ENCODE data around the gene KIF16B.

Gene KIF16B

DNA sequence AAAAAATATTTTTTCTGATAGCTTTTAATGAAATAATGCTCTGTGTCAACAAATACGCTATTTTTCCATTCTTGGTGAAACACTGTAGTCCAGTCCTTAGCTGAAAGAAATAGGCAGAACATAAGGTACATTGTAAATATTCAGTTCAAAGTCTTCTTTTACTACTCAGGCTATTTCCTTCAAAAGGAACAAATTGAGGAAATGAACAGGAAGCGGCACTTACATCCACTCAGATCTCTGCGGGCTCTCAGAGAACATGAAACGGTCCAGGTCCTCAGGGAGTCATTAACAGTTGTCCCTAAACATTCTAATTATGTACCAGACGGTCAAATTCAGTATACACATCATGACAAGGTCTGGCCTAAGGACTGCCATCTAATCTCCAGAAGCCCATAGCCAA is 212.6 kb downstream of the KIF16B start:
- no peak for DNase-seq (ENCODE audit: low read depth)

DNA sequence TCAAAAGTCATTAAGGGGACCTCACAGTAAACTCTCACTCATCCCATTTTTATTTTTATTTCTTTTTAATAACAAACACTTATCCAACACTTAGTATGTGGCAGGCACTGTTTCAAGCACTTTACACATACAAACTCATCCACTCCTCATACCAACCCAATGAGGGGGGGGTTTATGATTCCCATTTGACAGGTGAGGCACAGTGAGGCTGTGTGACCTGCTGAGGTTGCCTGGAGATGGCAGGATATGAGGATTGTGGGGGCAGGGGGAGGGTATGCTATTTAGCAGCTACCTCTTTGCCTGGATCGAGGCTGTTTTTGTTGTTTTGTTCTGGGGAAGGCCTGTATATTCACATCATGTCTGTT is 219.8 kb downstream of the KIF16B start:
- DNase-seq (ENCODE audit: low read depth), result no peak

DNA sequence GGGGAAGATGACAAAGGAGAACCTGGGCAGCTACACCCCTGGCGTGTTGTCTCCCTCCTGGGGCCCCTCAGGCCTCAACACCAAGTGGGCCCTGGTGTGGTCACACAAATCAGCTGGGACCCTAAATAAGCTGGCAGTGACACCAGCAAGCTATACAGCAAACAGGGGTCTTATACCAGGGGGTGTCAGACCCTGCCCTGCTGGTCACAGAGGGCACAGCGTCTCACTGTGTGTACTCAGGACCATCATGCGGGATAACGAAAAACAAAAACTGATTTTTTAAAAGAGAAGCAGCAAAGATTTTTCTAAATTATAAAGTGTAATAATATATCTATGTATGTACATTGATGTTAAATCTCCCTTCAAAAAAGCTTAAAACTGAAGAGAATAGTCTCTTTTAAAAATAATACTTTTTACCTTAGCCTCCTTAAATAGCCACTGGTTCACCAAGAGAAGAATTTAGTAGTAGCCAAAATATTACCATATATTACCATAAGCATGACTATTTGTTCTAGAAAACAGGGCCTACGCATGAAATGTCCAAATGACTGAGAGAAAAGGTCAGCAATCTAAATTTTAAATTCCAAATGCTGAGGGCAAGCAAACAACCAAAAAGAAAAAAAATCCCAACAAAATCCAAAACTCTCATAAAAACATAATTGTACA is 220.4 kb downstream of the KIF16B start:
- DNase-seq (ENCODE audit: low read depth), result no peak

DNA sequence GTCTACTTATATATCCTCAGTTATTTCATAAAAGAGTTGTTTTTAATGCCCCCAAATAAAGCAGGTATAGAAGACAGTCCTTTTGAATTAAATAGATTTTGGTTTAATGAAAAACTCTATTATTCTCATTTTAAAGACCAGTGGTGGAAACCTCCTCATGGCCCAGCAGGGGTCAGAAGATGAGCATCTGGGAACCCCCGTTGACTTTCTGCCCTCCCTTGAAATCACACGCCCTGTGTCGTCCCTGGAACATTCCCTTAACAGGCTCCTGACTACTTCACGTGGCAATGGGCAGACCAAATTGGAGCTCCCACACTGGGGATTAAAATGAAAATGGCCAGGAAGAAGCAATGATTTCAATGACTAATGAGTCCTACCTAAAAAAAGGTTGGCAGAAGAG is 220.9 kb downstream of the KIF16B start:
- DNase-seq (ENCODE audit: low read depth), result no peak

- no peak for DNase-seq (ENCODE audit: low read depth)
These were observed 221.8 kb downstream of the KIF16B start for GRCh38 chr20:16351415-16351814.

GRCh38 chr20:16350465-16350864 is 222.8 kb downstream of the KIF16B start:
- no peak for DNase-seq (ENCODE audit: low read depth)

DNA sequence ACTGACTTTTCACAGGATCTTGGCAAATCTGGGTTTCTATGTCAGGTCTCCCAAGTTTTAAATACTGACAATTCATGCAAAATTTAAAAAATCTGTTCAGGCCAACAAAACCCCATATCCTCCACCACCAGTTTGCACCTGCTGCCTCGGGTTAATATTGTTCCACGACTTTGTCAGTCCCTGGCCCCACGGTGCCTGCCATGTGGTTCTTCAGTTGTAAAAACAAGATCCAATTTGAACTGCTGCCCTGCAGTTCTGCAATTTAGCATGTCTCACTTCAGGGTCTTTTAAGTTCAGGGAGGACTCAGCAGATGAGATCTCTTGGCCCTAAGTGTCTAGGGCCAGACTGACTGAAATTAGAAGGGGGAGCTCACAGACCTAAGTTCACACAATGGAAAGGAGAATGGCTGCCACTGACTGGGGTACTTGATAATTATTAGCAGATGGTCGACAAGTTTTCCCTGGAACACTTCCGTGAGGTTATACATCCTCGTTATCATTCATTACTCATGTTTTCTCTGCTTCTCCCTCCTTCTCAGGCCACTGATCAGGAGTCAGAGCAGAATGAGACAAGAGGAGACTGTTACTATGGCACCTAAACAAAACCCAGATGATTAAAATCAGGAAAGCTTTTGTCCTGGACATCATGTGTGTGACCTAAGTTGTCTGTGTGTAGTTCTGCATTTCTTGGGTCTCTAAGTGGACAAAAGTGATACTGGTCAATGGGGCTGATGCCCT is 223.6 kb downstream of the KIF16B start:
- no peak for DNase-seq (ENCODE audit: low read depth)

DNA sequence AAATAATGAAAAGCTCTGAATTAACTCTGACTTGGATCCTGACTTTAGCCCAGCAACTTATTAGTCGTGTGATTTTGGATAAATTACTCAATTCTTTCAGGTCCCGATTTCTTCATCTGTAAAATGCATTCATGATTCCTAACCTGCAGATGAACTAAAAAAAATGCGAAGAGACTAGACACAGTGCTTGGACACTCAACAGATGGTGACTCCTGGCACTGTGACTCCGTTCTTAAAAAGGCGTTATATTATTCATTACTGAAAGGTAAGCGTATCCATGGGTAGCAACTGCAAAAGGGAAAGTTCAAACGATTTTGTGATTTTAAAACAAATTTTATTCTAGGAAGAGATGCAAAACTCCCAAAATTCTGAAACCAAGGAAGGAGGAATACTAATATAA is 226.3 kb downstream of the KIF16B start:
- no peak for DNase-seq (ENCODE audit: low read depth)

DNA sequence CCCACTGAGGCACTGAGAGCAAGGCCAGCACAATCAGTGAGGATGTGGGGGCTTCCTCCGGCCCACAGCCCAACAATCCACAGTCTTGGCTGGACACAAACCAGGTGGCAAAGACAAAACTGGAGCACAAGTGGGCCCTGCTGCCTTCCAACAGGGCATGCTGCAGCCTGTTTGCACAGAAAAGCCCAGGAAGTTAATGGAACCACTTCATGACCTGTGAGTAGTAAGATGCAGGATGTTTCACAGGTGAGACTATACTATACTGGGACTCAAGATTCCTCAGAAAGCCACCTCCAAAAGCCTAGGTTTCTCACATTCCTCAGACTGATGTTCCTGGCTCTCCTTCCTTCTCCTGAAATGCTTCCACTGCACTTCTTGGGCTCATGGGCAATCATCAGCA is 235.5 kb downstream of the KIF16B start:
- DNase-seq (ENCODE audit: low read depth), result no peak

GRCh38 chr20:16327606-16328005 is 245.6 kb downstream of the KIF16B start:
- no peak for DNase-seq (ENCODE audit: low read depth)

DNA sequence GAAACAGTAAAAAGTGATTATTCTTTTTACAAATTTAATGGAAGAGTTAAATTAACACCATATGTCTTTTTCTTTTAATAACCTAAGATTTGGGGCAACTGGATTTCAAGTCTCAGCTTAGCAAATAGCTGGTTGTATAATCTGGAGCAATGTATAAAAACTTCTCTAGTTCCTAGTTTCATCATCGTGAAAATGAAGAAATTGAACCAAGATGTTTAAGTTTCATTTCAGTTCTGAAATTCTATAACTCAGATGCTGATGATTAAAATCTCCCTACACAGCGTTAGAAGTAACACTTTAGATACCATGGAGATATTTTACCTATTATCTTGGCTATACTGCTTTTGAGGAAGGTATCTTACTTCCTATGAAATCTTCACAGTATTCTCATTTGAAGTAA is 252.0 kb downstream of the KIF16B start:
- DNase-seq (ENCODE audit: low read depth), result no peak

DNA sequence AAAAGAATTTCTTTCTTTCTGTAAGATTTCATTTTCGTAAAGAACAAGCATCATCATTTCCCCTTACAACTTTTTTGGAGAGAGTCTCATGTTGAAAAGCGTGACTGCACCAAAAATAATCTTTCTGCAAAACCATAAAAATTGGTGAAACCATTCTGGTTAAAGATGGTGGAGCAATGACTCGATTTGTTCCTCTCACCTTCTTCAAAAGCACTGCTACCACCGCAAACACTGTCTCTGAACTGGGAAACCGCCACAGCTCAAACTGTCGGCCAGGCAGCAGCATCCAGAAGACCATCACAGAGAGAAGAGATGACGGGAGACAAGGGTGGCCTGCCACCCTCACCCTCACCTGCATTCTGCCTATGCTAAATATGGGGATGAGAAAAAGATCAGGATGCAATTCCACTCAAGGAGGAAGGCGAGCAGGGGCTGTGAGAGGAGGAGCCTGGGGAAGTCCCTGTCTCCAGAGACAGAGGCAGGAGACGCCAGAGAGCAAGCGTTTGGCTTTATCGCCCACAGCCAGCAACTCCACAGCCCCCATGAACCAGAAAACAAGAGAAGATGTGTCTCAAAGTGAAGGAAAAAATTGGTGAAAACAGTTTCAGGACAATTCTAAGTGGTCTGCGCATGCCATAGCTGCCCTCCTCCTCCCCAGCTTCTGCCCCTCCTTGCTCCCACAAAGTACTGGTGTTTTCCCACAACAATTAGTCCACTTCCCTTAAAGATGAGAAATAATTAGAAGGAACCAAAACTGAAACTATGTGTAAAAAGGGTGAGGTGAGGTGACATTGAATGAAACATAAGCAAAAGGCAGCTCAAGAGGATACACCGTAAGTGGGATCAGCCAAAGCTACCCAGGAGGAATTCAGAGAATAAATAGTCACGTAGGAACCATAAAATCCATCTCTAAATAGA is 255.5 kb downstream of the KIF16B start:
- DNase-seq (ENCODE audit: low read depth), result no peak

- no peak for DNase-seq (ENCODE audit: low read depth)
These were observed 256.7 kb downstream of the KIF16B start for GRCh38 chr20:16316513-16316912.

- DNase-seq (ENCODE audit: low read depth), result no peak
These were observed 258.5 kb downstream of the KIF16B start for GRCh38 chr20:16314748-16315159.

GRCh38 chr20:16314320-16314719 is 258.9 kb downstream of the KIF16B start:
- no peak for DNase-seq (ENCODE audit: low read depth)

DNA sequence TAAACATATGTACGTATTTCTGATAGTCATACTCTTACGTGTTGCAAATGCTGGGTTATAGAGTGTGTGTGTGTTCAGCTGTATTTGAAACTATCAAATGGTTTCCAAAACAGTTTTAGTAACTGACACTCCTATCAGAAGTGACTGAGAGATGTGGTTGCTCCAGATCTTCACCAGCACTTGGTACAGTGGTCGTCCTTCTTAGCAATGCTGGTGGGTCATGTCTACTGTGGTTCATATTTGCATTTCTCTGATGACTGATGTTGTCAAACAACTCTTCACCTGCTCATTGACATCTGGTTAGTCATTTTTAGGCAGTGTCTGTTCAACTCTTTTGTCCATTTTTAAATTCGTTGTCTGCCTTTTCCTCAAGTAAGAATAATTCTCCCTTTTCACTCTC is 259.3 kb downstream of the KIF16B start:
- no peak for DNase-seq (ENCODE audit: low read depth)

DNA sequence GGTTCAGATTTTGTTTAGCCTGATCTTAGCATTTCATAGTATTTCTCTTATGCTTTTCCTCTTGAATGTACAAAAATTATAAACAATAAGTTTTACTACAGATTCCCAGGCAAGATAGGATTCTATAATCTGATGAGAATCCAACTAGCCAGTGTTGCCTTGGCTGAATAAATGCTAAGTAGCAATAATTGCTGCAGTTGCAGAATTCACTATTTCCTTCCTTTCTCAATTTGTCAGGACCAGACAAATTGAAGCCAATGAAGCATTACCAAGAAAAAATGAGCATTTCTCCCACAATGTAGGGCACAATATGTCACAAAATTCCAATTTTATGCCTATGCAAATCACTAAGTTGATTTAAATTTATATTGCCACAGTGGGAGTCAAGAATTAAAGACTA is 260.2 kb downstream of the KIF16B start:
- no peak for DNase-seq (ENCODE audit: low read depth)

- DNase-seq (ENCODE audit: low read depth), result no peak
These were observed 261.5 kb downstream of the KIF16B start for GRCh38 chr20:16311756-16312155.

GRCh38 chr20:16308754-16309153 is 264.5 kb downstream of the KIF16B start:
- no peak for DNase-seq (ENCODE audit: low read depth)

DNA sequence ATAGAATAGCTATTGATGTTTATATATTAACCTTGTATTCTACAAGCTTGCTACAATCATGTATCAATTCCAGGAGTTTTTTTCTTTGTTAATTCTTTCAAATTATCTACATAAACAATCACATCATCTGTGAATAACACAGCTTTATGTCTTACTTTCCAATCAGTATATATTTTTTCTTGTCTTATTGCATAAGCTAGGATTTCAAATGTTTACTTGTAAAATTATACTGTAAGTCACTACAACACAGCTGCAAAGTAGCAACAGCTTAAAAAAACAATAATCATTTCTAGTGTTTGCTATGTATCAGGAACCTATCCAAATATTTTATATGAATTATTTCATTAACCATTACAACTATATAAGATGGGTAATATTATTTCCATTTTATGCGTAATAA is 270.4 kb downstream of the KIF16B start:
- DNase-seq (ENCODE audit: low read depth), result no peak

GRCh38 chr20:16301986-16302385 is 271.3 kb downstream of the KIF16B start:
- DNase-seq (ENCODE audit: low read depth), result no peak

DNA sequence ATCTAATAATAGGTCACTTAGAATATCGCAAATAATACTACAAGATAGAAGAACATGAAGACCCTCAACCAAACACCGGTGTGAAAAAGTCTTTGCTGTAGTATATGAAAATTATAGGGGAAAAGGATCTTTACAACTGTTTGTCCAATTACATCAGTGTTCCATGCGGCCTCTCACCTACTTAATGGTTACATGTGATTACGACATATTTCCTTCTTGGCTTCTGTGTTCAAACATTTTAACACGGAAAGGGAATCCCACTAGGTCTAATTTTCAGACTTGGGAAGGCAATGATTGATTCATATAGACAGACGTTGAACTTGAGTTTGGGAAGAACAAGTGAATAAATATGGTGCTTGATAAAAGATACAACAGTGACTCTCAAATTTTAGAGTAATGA is 273.4 kb downstream of the KIF16B start:
- DNase-seq (ENCODE audit: low read depth), result peak; percentile 3

GRCh38 chr20:16296931-16297330 is 276.3 kb downstream of the KIF16B start:
- no peak for DNase-seq (ENCODE audit: low read depth)

Measured in fibroblast of the conjunctiva (primary cell).